HepG2 (cell line): ENCODE measurements around the gene ST6GALNAC2. TPM values are rescaled to one million over a fixed set of nuclear protein-coding genes. Genes with fewer than 3 reads are reported as not detected.
A peak's percentile ranks its signal among the peaks of the same experiment; 100 is the strongest.

Experiments
- AKNA ChIP-seq: sonication (generic); formaldehyde crosslinking; IDR thresholded peaks from 2 replicates; pipeline ENCODE4 v1.4.0; 2020; ENCODE audit warnings: missing genetic modification reagents, borderline replicate concordance
- ATF7-NPFF ChIP-seq: sonication (generic); formaldehyde crosslinking; IDR thresholded peaks from 2 replicates; pipeline ENCODE4 v1.8.1; 2023; ENCODE audit warnings: mild to moderate bottlenecking, low read depth, missing genetic modification reagents, moderate library complexity
- HOMEZ ChIP-seq: IDR thresholded peaks from 2 replicates; pipeline ENCODE4 v1.6.1; 2016; ENCODE audit warnings: low read depth
- HOXA5 ChIP-seq: sonication (generic); formaldehyde crosslinking; IDR thresholded peaks from 2 replicates; pipeline ENCODE4 v1.4.0; 2020; ENCODE audit warnings: missing genetic modification reagents
- KLF9 ChIP-seq: IDR thresholded peaks from 2 replicates; pipeline ENCODE4 v1.6.1; 2016; ENCODE audit warnings: low read depth
- MEIS2 ChIP-seq: sonication (generic); formaldehyde crosslinking; IDR thresholded peaks from 2 replicates; pipeline ENCODE4 v1.9.0; 2021; ENCODE audit warnings: mild to moderate bottlenecking, missing genetic modification reagents
- NFIC ChIP-seq: IDR thresholded peaks from 2 replicates; pipeline ENCODE4 v1.6.1; 2012; ENCODE audit warnings: mild to moderate bottlenecking, low read length, inconsistent platforms
- PAX8 ChIP-seq: sonication (generic); formaldehyde crosslinking; IDR thresholded peaks from 2 replicates; pipeline ENCODE4 v1.8.0; 2022; ENCODE audit warnings: mild to moderate bottlenecking, missing genetic modification reagents, borderline replicate concordance
- POLR2AphosphoS5 ChIP-seq: IDR thresholded peaks from 2 replicates; pipeline ENCODE4 v1.6.1; 2012; ENCODE audit warnings: low read depth, low read length
- RELA ChIP-seq: sonication (generic); formaldehyde crosslinking; IDR thresholded peaks from 2 replicates; pipeline ENCODE4 v1.4.0; 2020; ENCODE audit warnings: missing genetic modification reagents
- SP4 ChIP-seq: sonication (generic); formaldehyde crosslinking; IDR thresholded peaks from 2 replicates; pipeline ENCODE4 v1.8.1; 2023; ENCODE audit warnings: mild to moderate bottlenecking, missing genetic modification reagents
- TCF7 ChIP-seq: sonication (generic); IDR thresholded peaks from 2 replicates; pipeline ENCODE4 v1.6.1; 2016; ENCODE audit warnings: antibody characterized with exemption, low read depth
- ZC3H4 ChIP-seq: sonication (generic); formaldehyde crosslinking; IDR thresholded peaks from 2 replicates; pipeline ENCODE4 v1.4.0; 2020; ENCODE audit warnings: missing genetic modification reagents, borderline replicate concordance
- ZFP36 ChIP-seq: fragments of 150-350 bp; IDR thresholded peaks from 2 replicates; pipeline ENCODE4 v1.6.1; 2018; ENCODE audit warnings: borderline replicate concordance, low read length, low read depth; ENCODE audit not compliant: partially characterized antibody
- ZMAT3 ChIP-seq: sonication (generic); formaldehyde crosslinking; conservative IDR thresholded peaks from 2 replicates; pipeline ENCODE4 v1.7.0; 2021; ENCODE audit warnings: missing genetic modification reagents
- ZNF274 ChIP-seq: sonication (generic); formaldehyde crosslinking; IDR thresholded peaks from 2 replicates; pipeline ENCODE4 v1.5.1; 2020; ENCODE audit warnings: mild to moderate bottlenecking, missing genetic modification reagents
- ZNF280D ChIP-seq: sonication (generic); formaldehyde crosslinking; IDR thresholded peaks from 2 replicates; pipeline ENCODE4 v1.5.1; 2020; ENCODE audit warnings: mild to moderate bottlenecking, missing genetic modification reagents
- ZNF619 ChIP-seq: sonication (generic); formaldehyde crosslinking; IDR thresholded peaks from 2 replicates; pipeline ENCODE4 v1.4.0; 2020; ENCODE audit warnings: mild to moderate bottlenecking, missing genetic modification reagents
- ZNF7 ChIP-seq: IDR thresholded peaks from 2 replicates; pipeline ENCODE4 v1.6.1; 2016; ENCODE audit warnings: missing biosample characterization, missing genetic modification reagents
- ZSCAN29 ChIP-seq: sonication (generic); formaldehyde crosslinking; conservative IDR thresholded peaks from 2 replicates; pipeline ENCODE4 v1.4.0; 2020; ENCODE audit warnings: mild to moderate bottlenecking, missing genetic modification reagents
- polyA plus RNA-seq, 8 experiments: library from polyadenylated mRNA; depleted of rRNA in 3 of 8; stranded (reverse) in 7 of 8; unstranded in 1 of 8; fragments of >200 nt; fragmentation: Illumina TruSeq in 4 of 8; extraction: Trizol in 4 of 8; gene quantifications; 2 replicates each; pipeline versions ENCODE4 v1.2.1 to v1.2.3, GENCODE V29; 2011 to 2016; ENCODE audit warnings: low read depth in 4 of 8, missing spikeins in 1 of 8, mixed read lengths in 1 of 8; ENCODE audit not compliant: insufficient read depth in 1 of 8
- total RNA-seq, 5 experiments: library from RNA; depleted of rRNA; stranded (reverse); fragments of >200 nt; fragmentation: Illumina TruSeq; extraction: Trizol; gene quantifications; 2 replicates each; pipeline ENCODE4 v1.2.3, GENCODE V29; 2016; ENCODE audit warnings: low read depth in 1 of 5
- TF ChIP-seq, protein P1 (sequence below): sonication (generic); formaldehyde crosslinking; IDR thresholded peaks from 2 replicates; pipeline ENCODE4 v1.4.0; 2020; ENCODE audit warnings: mild to moderate bottlenecking, missing genetic modification reagents

The ST6GALNAC2 gene
- total and polyA plus RNA-seq, 2 of the 13 experiments (the other 11 are each of a cell fraction or from before 2014, with no cell fraction given), result 0.12 to 0.49 TPM

GRCh38 chr17:76527430-76528111, 58.1 kb downstream of the ST6GALNAC2 start (continued):
- TF ChIP-seq AKNA (CRISPR knock-in tag), result no peak
- no peak for TF ChIP-seq RELA (CRISPR knock-in tag)
- TF ChIP-seq ZMAT3 (CRISPR knock-in tag), result peak; percentile 70; the same call in 1 of the 2 replicates
- TF ChIP-seq POLR2AphosphoS5, result no peak
- TF ChIP-seq PAX8 (CRISPR knock-in tag), result no peak
- 0 out of 2 replicates have a peak, but pooled peaks have one; percentile 21 for TF ChIP-seq ZSCAN29 (CRISPR knock-in tag)
- no peak for TF ChIP-seq NFIC
- no peak for TF ChIP-seq SP4 (CRISPR knock-in tag)
- TF ChIP-seq TCF7, result no peak
- TF ChIP-seq, protein P1, sequence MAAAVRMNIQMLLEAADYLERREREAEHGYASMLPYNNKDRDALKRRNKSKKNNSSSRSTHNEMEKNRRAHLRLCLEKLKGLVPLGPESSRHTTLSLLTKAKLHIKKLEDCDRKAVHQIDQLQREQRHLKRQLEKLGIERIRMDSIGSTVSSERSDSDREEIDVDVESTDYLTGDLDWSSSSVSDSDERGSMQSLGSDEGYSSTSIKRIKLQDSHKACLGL (CRISPR knock-in tag), result no peak
- no peak for TF ChIP-seq ZNF7 (CRISPR knock-in tag)
- no peak for TF ChIP-seq ZC3H4 (CRISPR knock-in tag)
- TF ChIP-seq KLF9, result no peak
- TF ChIP-seq HOMEZ, result no peak
- TF ChIP-seq ZNF280D (CRISPR knock-in tag), result no peak
- TF ChIP-seq ATF7-NPFF (CRISPR knock-in tag), result no peak
- TF ChIP-seq ZNF274 (CRISPR knock-in tag), result peak; percentile 57; the same call in 1 of the 2 replicates
- TF ChIP-seq ZNF619 (CRISPR knock-in tag), result no peak
- TF ChIP-seq HOXA5 (CRISPR knock-in tag), result no peak
- no peak for TF ChIP-seq ZFP36
- TF ChIP-seq MEIS2 (CRISPR knock-in tag), result no peak
